IPS-11a (cell line): ENCODE measurements around the gene CSRP1.
"Not testable (repeated sequence)": the region's sequence is repeated elsewhere in the genome, so short reads cannot be mapped to it uniquely, and the experiment has no call there.

Experiments used
- H3K4me3 ChIP-seq: one replicate; pipeline ENCODE4 v1.5.1; 2013; ENCODE audit warnings: low read depth, low read length, control low read depth

The CSRP1 gene

DNA sequence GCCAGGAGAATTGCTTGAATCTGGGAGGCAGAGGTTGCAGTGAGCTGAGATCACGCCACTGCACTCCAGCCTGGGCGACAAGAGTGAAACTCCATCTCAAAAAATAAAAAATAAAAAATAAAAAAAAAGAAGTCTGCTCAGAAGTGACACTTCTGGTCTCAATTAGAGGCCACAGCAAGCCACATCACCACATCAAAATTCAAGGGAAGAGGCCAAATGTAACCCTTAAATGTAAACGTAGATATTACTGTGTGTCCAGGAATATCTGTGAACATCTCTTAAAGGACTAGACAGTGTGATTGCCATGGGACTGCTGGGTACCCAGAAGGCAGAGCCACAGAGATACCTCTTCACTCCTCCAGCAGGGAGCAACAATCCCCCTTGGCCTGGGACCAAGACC is 28.3 kb downstream of the CSRP1 start:
- not testable (repeated sequence) for H3K4me3 ChIP-seq

DNA sequence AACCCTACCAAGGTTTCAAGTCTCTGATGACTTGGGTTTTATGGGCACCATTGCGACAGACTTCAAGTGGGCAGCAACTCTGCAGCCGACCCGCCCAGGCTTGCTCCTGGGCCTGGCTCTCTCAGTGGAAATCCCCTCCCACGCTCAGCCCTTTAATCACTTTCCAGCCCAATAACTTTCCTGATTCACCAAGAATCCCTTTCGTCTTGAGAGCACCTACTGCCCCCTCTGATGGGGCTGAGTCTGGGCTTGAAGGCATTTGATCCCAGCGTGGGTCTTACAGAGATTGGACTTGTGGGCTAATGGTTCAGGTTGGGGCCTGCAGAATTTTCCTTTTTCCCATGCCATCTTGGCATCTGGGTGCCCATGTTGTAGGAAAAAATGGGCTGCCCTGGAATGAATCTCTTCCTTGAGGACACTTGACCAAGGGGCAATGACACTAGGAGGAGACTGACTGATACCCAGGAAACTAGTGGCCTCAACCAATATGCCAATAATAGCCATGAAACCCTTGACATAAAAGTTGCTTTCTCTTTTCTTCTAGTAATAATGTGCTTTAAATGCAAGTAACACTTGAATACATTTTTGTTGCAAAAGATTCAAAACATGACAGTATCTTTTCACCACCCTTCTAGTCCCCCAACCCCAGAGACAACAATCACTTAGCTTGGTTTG is 30.1 kb downstream of the CSRP1 start:
- no peak overlapping the region for H3K4me3 ChIP-seq

DNA sequence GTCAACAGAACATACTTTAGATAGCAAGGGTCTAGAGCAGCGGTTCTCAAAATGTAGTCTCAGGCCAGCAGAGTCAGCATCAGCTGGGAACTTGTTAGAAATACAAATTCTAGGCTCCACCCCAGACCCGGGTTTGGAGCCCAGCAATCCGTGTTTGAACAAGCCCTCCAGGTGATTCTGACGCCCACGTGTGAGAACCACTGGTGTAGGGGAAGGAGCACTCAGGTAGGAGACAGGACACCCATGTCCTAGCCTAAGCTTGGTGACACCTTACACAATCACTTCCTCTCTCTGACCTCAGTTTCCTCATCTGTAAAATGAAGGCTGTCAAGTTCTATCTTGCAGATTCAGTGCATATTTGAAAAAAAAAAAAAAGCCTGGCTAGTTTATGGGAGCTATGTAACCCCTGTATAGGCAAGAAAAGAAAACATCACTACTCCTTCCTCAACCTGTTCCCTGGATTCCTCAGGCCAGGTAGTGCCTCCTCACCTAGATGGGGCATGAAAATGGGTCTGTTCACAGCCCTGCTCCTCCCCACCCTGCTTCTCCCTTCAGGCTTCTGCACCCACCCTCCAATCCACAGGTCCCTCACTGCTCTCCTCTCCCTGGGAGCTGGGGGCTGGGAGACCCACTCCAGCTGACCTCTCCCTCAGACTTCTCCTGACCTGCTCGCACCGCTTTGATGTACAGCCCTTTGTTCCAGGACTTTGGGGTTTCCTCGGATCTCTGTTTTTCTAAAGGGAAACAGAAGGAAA is 30.8 kb downstream of the CSRP1 start:
- H3K4me3 ChIP-seq, result no peak overlapping the region

DNA sequence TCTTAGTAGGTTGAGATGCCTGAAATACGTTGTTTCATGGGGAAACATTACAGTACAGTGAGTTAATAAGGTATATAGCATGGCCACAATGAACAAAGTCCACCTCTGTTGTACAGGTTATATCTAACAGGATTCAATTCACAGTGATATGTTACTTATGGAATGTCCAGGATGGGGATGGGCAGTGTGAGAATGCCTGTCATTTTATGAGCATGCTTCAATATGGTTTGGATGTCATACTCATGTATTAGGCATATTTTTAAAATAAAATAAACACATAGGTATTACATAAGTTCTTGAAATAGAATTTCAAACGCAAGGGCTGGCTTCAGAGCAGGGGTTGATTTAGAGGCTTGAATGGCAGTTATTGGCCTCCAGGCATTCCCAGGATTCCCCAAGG is 31.8 kb downstream of the CSRP1 start:
- H3K4me3 ChIP-seq, result no peak overlapping the region

DNA sequence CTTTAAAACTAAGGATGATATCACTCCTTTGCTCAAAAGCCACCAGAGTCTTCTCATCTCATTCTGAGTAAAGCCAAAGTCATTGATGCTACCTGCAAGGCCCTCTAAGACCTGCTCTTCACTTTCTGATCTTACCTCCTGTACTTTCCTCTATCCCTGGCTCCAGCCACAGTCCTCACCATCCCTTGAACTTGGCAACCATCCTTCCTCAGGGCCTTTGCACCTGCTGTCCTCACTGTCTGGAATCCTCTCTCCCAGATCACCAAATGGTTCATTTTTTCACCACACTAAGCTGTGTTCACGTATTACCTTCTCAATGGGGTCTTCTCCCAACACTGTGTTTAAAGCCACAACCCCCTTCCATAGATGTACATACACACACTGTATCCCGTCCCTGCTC is 33.6 kb downstream of the CSRP1 start:
- H3K4me3 ChIP-seq, result no peak overlapping the region

DNA sequence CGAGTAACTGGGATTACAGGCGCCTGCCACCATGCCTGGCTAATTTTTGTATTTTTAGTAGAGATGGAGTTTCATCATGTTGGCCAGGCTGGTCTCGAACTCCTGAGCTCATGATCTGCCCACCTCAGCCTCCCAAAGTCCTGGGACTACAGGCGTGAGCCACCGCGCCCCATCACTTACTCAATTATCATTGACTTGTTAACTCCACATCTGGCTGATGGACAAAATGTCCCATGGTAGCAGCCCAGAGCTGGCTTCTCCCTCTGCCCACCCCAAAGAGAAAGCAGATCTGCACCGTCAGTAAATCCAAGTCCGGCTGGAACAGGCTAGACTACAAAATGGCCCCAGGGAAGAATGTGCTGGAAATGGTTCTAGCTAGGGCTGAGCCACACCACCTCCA is 34.6 kb downstream of the CSRP1 start:
- H3K4me3 ChIP-seq, result not testable (repeated sequence)

DNA sequence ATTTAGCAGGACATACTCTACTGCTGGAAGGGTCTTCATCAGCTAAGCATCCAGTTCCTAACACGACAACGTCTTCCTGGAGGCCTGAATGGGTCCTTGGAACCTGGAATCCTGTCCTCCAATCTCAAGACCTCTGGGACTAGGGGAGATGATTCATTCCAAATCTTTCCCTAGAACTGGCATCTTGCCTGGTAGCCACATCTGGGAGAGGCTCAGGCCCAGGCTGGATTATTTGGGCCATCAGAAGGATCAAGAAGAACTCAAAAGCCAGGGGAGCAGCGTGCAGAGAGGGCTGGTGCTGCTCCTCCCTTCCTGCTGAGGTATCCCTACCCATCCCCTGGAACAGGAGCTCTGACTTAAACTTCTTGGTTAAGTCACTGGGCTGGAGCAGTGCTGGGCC is 35.2 kb downstream of the CSRP1 start:
- no peak overlapping the region for H3K4me3 ChIP-seq

DNA sequence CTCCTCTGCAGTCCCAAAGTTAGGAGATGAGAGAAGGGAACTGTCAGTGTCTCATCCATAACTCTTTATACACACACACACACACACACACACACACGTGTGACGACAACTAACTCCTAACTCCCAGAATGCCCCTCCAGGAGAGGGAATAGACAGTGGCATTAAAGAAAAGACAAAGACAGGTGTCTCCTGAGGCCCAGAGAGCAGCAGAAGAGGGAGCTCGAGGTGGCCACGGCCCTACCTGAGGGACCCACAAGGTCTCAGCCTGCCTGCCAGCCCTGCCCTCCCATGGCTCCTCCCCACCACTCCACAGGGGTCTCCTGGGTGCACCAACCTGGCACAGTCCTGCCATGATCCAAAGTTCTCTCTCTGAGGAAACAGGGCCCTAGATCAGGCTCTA is 36.3 kb downstream of the CSRP1 start:
- H3K4me3 ChIP-seq, result no peak overlapping the region

DNA sequence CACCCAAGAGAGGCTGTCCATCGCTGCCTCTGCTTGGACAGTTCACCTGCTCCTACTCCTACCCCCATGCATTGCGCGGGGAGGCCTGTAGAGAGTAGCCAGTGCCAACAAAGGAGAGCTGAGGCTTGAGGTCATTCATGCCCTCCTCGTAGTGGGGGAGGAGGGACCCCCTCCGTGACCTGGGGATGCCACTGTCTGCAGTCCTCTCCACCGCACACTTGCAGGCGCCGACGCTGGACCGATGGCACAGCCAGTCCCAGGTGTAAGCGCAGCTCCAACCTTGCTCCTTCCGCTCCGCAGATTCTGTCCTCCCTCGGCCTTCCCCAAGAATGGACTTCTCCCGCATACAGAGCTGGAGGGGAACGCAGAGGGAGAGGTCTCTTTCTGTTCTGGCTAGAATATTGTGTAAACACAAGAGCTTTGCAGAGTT is 37.3 kb downstream of the CSRP1 start:
- peak overlapping the region; percentile 82 for H3K4me3 ChIP-seq

DNA sequence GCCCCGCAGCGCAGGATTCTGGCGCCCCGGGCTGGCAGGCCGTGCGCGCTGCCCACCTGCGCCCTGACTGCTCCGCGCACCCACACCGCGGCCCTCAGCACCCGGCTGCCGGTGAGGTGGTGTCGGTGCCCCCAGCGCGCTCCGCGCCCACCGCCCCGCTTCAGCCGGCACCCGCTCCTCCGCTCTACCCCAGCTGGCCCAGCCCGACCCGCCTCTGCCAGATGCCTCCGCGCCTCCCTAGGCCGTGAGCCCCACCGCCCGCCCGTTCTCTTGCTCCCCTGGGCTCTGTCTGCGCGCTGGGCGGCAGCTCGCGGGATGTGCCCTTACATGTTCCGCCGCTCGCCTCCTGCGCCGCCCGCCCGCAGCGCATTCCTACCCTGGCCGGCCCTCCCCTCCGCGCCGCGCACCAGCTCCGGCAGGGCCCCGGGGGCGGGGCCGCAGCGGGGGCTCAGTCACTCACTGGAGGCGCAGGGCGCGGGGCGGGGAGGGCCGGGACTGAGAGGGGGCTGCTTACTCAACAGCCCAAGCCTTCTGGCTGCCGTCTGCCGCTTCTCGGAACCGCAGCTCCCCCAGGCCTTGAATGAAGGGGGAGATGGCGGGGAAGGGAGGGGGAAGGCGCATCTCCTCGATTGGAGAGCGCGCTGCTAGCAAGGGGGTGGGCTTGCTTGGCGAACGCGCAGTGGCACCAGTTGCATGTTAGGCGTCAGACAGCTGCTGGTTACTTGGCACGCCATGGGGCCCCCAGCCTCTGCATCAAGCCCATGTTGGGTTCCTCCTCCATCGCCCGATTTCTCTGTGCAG is 37.9 kb downstream of the CSRP1 start, which contains the start of gene PHLDA3:
TSS of gene PHLDA3 (minus strand) at position 345 of the 801 bp plus-strand sequence. CDS start 402 bp downstream, outside the sequence.
- H3K4me3 ChIP-seq, result peak within 1 kb of the TSS; percentile 82

DNA sequence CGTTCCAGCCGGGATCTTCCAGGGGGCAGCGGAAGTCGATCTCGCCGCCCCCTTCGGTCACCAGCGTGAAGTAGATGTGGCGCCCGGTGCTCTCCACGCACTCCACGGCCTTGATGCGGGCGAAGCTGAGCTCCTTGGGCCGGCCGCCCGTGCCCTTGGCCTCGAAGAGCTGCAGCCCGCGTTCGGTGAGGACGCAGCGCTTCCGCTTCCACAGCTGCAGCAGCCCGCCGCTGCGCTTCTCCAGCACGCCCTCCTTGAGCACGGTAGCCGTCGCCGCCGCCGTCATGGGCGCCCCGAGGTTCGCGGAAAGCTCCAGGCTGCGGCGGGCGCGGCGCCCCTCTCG is 38.5 kb downstream of the CSRP1 start:
- peak overlapping the region; percentile 82 for H3K4me3 ChIP-seq

DNA sequence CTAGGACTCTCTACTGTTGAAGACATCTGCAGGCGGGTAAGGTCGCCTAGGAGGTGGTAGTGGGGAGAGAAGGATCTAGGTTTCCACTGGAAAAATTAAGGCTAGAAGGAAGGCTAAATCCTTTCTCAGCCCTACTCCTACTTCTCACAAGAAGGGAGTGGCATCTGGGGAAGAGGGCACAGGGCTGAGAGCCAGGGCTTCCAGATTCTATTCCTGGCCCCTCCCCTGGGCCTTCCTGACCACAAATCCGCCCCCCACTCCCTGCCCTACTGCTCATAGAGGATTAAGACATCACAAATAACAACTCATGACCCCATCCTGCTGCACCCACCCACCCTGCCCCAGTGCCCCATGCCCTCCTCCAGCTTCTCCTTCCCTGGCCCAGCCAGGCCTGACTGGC is 40.4 kb downstream of the CSRP1 start:
- H3K4me3 ChIP-seq, result peak overlapping the region; percentile 20

DNA sequence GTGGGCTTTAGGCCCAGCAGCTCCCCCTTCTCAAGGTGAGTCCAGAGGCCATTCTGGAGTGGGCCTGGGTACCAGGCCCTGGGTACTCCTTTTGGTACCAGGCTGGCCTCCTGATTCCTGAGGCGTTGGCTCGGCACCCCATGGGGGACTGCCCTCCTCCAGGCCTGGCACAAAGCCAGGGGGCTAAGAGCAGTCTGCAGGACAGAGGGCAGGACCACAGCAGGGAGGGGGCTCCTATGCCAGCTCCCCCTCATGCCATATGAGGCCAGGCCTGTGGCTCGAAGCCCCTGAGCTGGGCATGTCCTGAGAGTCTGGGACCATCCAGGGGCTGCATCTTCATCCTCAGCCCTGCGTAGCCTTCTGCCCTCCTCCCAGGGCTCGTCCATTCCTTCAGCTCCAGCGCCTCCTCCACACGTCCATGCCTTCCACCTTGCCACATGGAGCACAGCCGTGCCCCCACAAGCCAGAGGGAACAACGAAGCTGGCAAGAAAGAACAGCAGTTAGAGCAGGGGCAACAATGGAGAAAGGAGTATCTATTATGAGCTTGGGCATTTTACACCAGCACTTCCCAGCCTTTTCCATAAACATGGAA is 41.1 kb downstream of the CSRP1 start:
- no peak overlapping the region for H3K4me3 ChIP-seq

DNA sequence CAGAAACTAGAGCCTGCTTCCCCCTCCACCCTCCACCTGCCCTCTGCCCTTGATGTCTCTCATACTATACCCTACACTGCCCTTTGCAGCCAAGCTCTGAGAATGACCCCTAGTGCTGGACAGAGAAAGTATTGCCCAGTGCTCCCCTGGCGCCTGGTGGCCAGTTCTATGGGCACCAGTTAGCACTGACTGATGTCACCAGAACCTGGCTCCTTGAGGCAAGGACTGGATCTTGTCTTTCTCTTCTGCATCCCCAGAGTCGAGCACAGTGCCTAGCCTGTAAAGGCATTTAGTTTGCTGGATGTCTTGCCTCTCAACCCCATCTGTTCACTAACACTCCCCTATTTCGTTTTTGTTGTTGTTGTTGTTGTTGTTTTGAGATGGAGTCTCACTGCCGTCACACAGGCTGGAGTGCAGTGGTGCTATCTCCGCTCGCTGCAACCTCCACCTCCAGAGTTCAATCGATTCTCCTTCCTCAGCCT is 43.8 kb downstream of the CSRP1 start:
- H3K4me3 ChIP-seq, result no peak overlapping the region

DNA sequence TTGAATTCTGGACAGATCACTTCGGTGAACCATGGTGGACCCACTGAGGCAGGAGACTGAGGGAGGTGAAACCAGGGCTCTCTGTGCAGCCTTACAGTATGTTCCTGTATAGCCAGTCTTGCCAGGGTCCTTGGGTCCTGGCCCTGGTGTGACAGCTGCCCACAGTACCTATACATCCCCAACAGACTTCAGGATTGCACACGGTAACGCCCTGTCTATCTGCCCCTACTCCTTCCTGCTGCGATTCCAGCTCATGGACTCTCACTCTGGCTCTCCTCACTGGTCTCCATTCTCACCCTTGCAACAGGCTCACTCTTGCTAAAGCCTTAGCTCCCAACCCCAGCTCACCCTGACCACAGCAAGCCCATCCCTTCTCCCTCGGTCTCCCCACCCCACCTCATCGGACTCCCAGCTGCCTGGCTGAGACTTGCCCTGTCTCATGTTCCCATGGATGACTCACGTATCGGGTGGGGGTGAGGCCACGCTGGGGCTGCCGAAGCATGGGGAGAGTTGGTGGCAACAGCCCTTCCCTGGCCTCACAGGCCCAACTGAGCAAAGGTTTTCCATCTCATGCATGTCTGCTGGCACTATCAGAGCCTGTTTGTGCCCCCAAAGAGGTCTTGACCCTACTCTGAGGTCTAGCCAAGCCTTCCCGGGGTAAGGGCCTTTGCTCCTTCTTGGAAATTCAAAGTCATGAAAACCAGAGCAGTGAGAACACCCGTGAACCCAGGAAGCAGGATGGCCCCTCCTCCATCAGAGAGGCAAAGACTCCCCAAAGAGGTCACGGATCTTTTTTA is 45.1 kb downstream of the CSRP1 start:
- H3K4me3 ChIP-seq, result no peak overlapping the region

DNA sequence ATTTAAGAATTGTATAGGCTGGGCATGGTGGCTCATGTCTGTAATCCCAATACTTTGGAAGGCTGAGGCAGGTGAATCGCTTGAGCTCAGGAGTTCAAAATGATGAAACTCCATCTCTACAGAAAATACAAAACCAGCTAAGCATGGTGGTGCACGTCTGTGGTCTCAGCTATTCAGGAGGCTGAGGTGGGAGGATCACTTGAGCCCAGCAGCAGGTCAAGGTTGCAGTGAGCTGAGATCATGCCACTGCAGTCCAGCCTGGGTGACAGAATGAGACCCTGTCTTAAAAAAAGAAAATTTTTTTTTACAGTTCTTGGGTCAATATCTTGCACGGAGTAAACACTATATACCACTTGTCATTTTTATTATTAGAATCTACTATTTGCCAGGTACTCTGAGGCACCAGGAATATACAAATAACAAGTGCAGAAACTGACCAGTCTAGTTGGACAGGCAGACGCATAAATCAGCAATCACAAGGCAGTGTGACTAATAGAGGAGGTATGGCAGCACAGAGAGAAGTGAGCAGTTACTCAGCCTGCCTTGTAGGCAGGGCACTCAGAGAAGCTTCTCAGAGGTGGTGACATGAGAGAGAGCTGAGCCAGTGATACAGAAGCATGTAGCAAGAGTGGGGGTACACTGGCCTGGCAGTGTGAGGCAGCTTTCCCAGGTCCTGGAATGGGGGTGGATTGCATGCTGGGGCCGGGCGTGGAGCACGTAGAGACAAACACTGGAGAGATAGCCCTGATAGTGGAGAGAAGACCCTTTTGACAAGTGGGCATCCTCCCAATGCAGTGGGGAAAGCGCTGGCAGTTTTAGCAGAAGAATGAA is 45.9 kb downstream of the CSRP1 start:
- H3K4me3 ChIP-seq, result no peak overlapping the region

DNA sequence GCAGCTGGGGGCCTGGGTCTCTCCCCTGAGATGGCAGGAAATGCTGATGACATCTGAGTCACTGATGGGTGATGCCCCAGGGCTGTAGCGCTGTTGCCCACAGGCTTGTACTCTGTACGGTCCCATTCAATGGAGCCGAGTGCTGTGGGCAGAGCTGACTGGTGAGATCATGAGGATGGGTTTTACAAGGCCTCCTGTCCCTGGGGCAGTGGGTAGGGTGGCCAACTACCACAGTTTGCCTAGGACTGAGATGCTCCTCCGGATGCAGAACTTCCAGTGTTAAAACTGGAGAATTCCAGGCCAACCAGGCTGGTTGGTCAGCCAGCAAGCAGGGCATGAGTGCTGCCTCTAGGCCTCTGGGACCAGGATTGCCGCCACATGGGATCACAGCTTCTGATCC is 47.1 kb downstream of the CSRP1 start:
- H3K4me3 ChIP-seq, result no peak overlapping the region

DNA sequence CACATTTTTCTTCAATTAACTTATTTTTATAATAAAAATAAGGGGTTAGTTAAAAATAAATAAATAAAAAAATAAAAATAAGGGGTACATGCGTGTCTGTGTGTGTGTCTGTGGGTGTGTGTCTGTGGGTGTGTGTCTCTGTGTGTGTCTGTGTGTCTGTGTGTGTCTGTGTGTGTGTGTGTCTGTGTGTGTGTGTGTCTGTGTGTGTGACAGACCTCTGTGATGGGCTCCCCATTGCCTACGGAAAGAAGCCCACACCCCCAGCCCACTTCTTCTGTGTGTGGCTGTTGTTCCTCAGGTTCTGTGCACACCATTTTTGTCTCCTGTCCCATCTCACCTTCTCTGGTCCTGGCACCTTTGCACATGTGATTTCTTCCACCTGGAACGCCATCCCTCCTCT is 47.9 kb downstream of the CSRP1 start:
- no peak overlapping the region for H3K4me3 ChIP-seq

DNA sequence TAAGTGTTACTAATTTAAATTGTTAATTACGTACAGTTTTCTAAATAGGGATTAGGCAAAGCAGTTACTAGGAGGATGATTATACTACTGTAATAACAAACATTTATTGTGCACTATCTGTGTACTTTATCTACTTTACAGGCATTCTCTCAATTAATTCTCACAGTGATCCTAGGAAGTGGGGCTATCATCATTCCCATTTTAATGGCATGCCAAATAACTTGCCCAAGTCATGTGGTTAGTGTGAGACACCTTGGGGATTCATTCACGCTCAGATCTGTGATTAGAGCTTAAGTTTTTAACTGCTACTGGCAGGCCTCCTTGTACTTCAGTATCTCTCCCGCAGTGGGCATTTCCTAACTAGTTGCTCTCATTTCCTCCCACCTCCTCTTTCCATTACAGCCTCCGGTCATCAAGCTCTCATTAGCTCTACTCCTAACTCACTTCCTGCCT is 49.4 kb downstream of the CSRP1 start:
- no peak overlapping the region for H3K4me3 ChIP-seq
